Stomach (tissue), 4 donors: Measurements from ENCODE around the gene CFAP210.

Experiments
- EP300 ChIP-seq: sonication (generic); formaldehyde crosslinking; IDR thresholded peaks from one replicate; pipeline ENCODE4 v1.6.1; 2017; ENCODE audit warnings: antibody characterized with exemption
- POLR2A ChIP-seq, 4 donors: fragments of 450-650 bp; IDR thresholded peaks; one replicate each; pipeline ENCODE4 v1.6.1; 2016; ENCODE audit warnings: antibody characterized with exemption in 4 of 4, control low read depth in 2 of 4, mild to moderate bottlenecking in 1 of 4, moderate library complexity in 1 of 4
- POLR2AphosphoS5 ChIP-seq, 3 donors: sonication (generic); formaldehyde crosslinking; IDR thresholded peaks; one replicate each; pipeline ENCODE4 v1.6.1; 2016; ENCODE audit warnings: antibody characterized with exemption in 3 of 3
- TF ChIP-seq, protein P1 (sequence below), 7 experiments: fragments of 450-650 bp in 4 of 7; fragments of 200-600 bp in 3 of 7; sonication (generic) in 3 of 7; IDR thresholded peaks; one replicate each; pipeline ENCODE4 v1.5.1; 2016 to 2019; ENCODE audit warnings: antibody characterized with exemption in 7 of 7, control low read depth in 2 of 7, mild to moderate bottlenecking in 1 of 7

DNA sequence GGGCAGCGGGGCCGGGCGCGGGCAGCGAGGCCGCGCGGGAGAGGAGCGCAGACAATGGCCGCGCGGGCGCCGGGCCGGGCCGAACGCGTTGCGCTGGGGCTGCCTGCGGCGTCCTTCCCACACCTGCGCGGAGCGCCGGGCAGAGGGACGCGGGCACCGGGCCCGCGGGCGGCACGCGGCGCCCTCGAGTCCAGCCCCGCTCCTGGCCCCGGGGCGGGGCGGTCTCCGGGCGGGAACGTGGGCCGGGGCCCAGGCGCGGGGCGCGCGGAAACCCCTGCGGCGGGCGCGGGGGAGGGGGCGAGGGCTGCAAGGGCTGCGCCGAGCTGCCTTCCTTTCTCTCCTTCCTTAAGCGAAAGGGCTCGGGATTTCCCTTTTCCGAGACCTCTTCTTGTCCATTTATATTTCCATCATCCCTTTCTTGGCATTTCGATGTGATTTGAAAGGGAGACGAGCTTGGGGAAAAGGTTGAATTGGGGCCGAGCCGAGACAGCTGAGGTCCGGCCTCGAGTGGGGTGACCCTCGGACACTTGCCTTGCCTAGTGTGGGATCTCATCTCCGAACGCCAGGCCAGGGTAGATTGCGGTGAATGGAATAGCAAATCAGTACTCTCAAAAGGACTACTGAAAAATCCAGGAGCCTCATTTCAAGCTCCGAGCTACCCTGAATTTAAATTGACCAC is 40.1 kb upstream of the CFAP210 start:
- TF ChIP-seq POLR2AphosphoS5 (IDR thresholded peaks at IDR 0.05) (no peak), EP300 (no peak), POLR2A (IDR thresholded peaks at IDR 0.05) (no peak)
- TF ChIP-seq, protein P1, sequence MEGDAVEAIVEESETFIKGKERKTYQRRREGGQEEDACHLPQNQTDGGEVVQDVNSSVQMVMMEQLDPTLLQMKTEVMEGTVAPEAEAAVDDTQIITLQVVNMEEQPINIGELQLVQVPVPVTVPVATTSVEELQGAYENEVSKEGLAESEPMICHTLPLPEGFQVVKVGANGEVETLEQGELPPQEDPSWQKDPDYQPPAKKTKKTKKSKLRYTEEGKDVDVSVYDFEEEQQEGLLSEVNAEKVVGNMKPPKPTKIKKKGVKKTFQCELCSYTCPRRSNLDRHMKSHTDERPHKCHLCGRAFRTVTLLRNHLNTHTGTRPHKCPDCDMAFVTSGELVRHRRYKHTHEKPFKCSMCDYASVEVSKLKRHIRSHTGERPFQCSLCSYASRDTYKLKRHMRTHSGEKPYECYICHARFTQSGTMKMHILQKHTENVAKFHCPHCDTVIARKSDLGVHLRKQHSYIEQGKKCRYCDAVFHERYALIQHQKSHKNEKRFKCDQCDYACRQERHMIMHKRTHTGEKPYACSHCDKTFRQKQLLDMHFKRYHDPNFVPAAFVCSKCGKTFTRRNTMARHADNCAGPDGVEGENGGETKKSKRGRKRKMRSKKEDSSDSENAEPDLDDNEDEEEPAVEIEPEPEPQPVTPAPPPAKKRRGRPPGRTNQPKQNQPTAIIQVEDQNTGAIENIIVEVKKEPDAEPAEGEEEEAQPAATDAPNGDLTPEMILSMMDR (IDR thresholded peaks at IDR 0.05): no peak
